ENCODE results near the gene SIPA1L3. TPM values are rescaled to one million over a fixed set of nuclear protein-coding genes. Genes with fewer than 3 reads are reported as not detected.

SIPA1L3 gene
- total and polyA plus RNA-seq, 2 of the 13 experiments (the other 11 are each of a cell fraction or from before 2014, with no cell fraction given), result 5.5 to 7.7 TPM

DNA sequence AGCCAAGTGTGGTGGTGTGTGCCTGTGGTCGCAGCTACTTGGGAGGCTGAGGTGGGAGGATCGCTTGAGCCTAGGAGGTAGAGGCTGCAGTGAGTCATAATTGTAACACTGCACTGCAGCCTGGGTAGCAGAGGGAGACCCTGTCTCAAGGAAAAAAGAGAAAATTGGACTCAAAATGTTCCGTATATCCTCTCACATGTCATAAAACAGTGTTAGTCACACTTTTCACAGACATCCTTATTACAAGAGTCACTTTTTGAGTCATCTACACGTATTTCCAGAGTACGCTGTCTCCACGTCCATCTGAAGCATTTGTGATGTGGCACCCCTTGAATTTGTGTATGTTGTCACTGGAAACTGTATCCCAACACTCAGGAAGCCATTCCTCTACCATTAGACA is 133.0 kb downstream of the SIPA1L3 start:
- FAIRE-seq (no peak), DNase-seq (ENCODE audit: low spot score) (no peak), ATAC-seq (no peak)
- Histone ChIP-seq H2AFZ (ENCODE audit: low read length) (no peak overlapping the region), H3K9ac (ENCODE audit: insufficient read depth, low read depth, low read length) (no peak overlapping the region), H3K9me3 (ENCODE audit: low read length) (no peaks in the 10 kb centered on the region), H3K4me3 (replicated peaks in 1 of 3; ENCODE audit: insufficient read depth in 1 of 3, low read depth in 2 of 3, low read length in 3 of 3) (no peak overlapping the region), H3K4me1 (ENCODE audit: insufficient read depth, low read length) (peaks cover 21% of the 10 kb centered on the region), H3K36me3 (replicated peaks in 1 of 2; ENCODE audit: control insufficient read depth in 1 of 2, insufficient read depth in 2 of 2, low read length in 2 of 2) (no peaks in the 10 kb centered on the region), H3K27me3 (ENCODE audit: control insufficient read depth in 1 of 2, insufficient read depth in 2 of 2, low read length in 2 of 2) (no peaks in the 10 kb centered on the region), H3K4me2 (ENCODE audit: low read depth, low read length) (no peak overlapping the region), H4K20me1 (ENCODE audit: insufficient read depth, low read length) (no peaks in the 10 kb centered on the region), H3K27ac (ENCODE audit: extremely low read length, insufficient read depth, low read length) (no peak overlapping the region), H3K79me2 (ENCODE audit: insufficient read depth, low read length) (no peaks in the 10 kb centered on the region)
- 95% methylated on average over 6 of the region's 6 CpGs for whole genome bisulfite sequencing (ENCODE audit: low lambda C conversion rate)
- in situ Hi-C loops (cut with HindIII; ENCODE audit: extremely low pct_ligation_motif_present, low pct_unique_long_range_greater_than_20kb) (no loop called here), intact Hi-C loops (cut with micrococcal nuclease; ENCODE audit: unreplicated experiment) (no loop called here)
- TF ChIP-seq RORA (CRISPR knock-in tag; IDR thresholded peaks at IDR 0.05) (no peak), TBX3 (IDR thresholded peaks at IDR 0.05; ENCODE audit: borderline replicate concordance) (no peak)
- TF ChIP-seq, protein P1, sequence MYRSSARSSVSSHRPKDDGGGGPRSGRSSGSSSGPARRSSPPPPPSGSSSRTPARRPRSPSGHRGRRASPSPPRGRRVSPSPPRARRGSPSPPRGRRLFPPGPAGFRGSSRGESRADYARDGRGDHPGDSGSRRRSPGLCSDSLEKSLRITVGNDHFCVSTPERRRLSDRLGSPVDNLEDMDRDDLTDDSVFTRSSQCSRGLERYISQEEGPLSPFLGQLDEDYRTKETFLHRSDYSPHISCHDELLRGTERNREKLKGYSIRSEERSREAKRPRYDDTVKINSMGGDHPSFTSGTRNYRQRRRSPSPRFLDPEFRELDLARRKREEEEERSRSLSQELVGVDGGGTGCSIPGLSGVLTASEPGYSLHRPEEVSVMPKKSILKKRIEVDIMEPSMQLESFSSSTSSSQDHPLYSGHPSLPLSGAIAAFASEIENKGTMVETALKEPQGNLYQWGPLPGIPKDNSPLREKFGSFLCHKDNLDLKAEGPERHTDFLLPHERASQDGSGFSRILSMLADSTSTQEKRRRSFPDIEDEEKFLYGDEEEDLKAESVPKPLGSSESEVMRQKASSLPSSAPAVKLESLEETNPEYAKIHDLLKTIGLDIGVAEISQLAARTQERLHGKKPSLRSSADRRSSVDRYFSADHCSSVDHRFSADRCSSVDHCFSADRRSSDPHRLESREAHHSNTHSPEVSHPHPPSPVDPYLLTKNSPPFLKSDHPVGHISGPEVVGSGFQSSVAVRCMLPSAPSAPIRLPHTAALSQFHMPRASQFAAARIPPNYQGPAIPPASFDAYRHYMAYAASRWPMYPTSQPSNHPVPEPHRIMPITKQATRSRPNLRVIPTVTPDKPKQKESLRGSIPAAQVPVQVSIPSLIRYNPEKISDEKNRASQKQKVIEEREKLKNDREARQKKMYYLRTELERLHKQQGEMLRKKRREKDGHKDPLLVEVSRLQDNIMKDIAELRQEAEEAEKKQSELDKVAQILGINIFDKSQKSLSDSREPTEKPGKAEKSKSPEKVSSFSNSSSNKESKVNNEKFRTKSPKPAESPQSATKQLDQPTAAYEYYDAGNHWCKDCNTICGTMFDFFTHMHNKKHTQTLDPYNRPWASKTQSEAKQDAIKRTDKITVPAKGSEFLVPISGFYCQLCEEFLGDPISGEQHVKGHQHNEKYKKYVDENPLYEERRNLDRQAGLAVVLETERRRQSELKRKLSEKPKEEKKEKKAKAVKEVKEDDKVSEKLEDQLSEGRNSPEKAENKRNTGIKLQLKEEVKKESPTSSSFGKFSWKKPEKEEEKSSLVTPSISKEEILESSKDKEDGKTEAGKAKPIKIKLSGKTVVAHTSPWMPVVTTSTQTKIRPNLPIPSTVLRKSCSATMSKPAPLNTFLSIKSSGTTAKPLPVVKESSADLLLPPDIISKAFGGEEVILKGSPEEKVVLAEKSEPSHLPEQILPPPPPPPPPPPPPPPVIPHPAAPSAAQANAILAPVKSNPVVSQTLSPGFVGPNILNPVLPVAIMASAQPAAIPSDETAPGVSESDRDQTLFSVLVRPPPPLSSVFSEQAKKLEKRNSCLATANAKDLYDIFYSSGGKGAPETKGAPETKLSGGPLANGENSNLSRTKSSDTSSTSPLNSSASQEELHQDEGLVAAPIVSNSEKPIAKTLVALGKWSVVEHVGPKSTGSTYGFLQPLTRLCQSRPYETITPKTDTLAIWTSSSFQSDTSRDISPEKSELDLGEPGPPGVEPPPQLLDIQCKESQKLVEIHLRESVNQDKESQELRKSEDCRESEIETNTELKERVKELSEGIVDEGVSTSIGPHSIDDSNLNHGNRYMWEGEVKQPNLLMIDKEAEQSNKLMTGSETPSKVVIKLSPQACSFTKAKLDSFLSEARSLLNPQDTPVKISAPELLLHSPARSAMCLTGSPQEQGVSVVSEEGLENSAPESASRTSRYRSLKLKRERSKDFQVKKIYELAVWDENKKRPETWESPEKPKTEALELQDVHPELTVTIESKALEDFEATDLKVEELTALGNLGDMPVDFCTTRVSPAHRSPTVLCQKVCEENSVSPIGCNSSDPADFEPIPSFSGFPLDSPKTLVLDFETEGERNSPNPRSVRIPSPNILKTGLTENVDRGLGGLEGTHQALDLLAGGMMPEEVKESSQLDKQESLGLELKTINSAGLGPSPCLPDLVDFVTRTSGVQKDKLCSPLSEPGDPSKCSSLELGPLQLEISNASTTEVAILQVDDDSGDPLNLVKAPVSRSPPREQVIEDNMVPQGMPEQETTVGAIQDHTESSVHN (CRISPR knock-in tag; IDR thresholded peaks at IDR 0.05), result no peak
- BruUV-seq (replicated peaks), result no TSS peak
- ChIA-PET CTCF (ENCODE audit: low intra/inter-chr PET ratio, low total read pairs) (no interaction called here), POLR2A (no interaction called here)
